Endothelial cell of umbilical vein (primary cell): ENCODE measurements around the gene GAL3ST2. TPM values are rescaled to one million over a fixed set of nuclear protein-coding genes. Genes with fewer than 3 reads are reported as not detected.

Source experiments
- BruUV-seq: library from RNA; stranded (reverse); fragments of 400-500 nt; replicated peaks from 2 replicates; lab custom pipeline; 2021; lab: Mats Ljungman, UMichigan
- CTCF ChIA-PET: fragments of 300-600, 350-600 bp; sonication (Branson Sonifier 250); formaldehyde crosslinking; loops from one replicate; lab custom pipeline; 2021; ENCODE audit warnings: antibody characterized with exemption, inconsistent platforms; lab: Charles Lee
- POLR2A ChIA-PET: fragments of 300-600, 350-600 bp; sonication (Branson Sonifier 250); formaldehyde crosslinking; loops from one replicate; lab custom pipeline; 2021; ENCODE audit warnings: antibody characterized with exemption, inconsistent platforms; lab: Charles Lee
- DNase-seq: peaks from one replicate; pipeline ENCODE4 v3.0.0-alpha.2; 2011; ENCODE audit warnings: low read depth, low spot score
- FAIRE-seq: peaks from 2 replicates; lab custom pipeline; 2011; peaks lifted over from hg19 to GRCh38; lab: Jason Lieb, UNC
- H2AFZ ChIP-seq: 2 replicates; pipeline ENCODE4 v1.6.0; 2012; ENCODE audit warnings: low read depth, low read length, control low read depth, inconsistent platforms
- H3K27ac ChIP-seq: 2 replicates; pipeline ENCODE4 v1.5.1; 2011; ENCODE audit warnings: low read depth, mild to moderate bottlenecking, control low read depth, low read length, moderate library complexity; ENCODE audit not compliant: insufficient read depth
- H3K27me3 ChIP-seq, 2 experiments: 2 replicates each; pipeline versions ENCODE4 v1.6.0 to v1.6.1; 2011; ENCODE audit warnings: low read length in 2 of 2, mixed read lengths in 1 of 2; ENCODE audit not compliant: control insufficient read depth in 2 of 2, insufficient read depth in 2 of 2
- H3K36me3 ChIP-seq, 2 experiments: 2 replicates in 1 of 2; 3 replicates in 1 of 2; pipeline ENCODE4 v1.5.1; 2011; ENCODE audit warnings: low read length in 2 of 2, mild to moderate bottlenecking in 1 of 2, moderate library complexity in 1 of 2; ENCODE audit not compliant: control insufficient read depth in 2 of 2, insufficient read depth in 2 of 2; ENCODE audit errors: extremely low read depth in 1 of 2
- H3K4me1 ChIP-seq: 3 replicates; pipeline ENCODE4 v1.5.1; 2011; ENCODE audit warnings: mild to moderate bottlenecking, low read length; ENCODE audit not compliant: control insufficient read depth, insufficient read depth; ENCODE audit errors: extremely low read depth
- H3K4me2 ChIP-seq: 2 replicates; pipeline ENCODE4 v1.6.1; 2011; ENCODE audit warnings: low read length, control low read depth, mixed read lengths; ENCODE audit not compliant: insufficient read depth
- H3K4me3 ChIP-seq, 3 experiments: fragments of 200-600 bp in 1 of 3; sonication (generic), shearing (Covaris generic) in 1 of 3; replicated peaks in 1 of 3; 2 replicates each; pipeline ENCODE4 v1.5.1; 2011 to 2016; ENCODE audit warnings: control low read depth in 3 of 3, low read length in 3 of 3, mild to moderate bottlenecking in 2 of 3, inconsistent platforms in 1 of 3, low read depth in 1 of 3, moderate library complexity in 1 of 3; ENCODE audit not compliant: insufficient read depth in 1 of 3
- H3K79me2 ChIP-seq: 2 replicates; pipeline ENCODE4 v1.6.0; 2012; ENCODE audit warnings: low read length, inconsistent platforms; ENCODE audit not compliant: control insufficient read depth, insufficient read depth
- H3K9ac ChIP-seq: replicated peaks from 2 replicates; pipeline ENCODE3; 2011; ENCODE audit warnings: low read length, control low read depth; ENCODE audit not compliant: insufficient read depth; ENCODE audit errors: extremely low read depth
- H3K9me1 ChIP-seq: replicated peaks from 3 replicates; pipeline ENCODE4 v1.6.0; 2011; ENCODE audit warnings: mild to moderate bottlenecking, low read length; ENCODE audit not compliant: control insufficient read depth, insufficient read depth; ENCODE audit errors: extremely low read depth
- H3K9me3 ChIP-seq: replicated peaks from 2 replicates; pipeline ENCODE4 v1.5.1; 2012; ENCODE audit warnings: low read length, inconsistent platforms; ENCODE audit not compliant: control insufficient read depth, insufficient read depth
- H4K20me1 ChIP-seq: replicated peaks from 2 replicates; pipeline ENCODE3; 2011; ENCODE audit warnings: mild to moderate bottlenecking, low read length; ENCODE audit not compliant: control insufficient read depth, insufficient read depth; ENCODE audit errors: extremely low read depth
- CTCF ChIP-seq, 2 donors: IDR thresholded peaks; 1 replicate in 1 of 2; 2 replicates in 1 of 2; pipeline ENCODE4 v1.5.1; 2011; ENCODE audit warnings: low read length in 2 of 2, mild to moderate bottlenecking in 2 of 2, moderate library complexity in 2 of 2, control low read depth in 1 of 2, inconsistent platforms in 1 of 2, low read depth in 1 of 2; ENCODE audit not compliant: insufficient read depth in 1 of 2; ENCODE audit errors: extremely low read depth in 1 of 2
- EZH2 ChIP-seq: IDR thresholded peaks from 2 replicates; pipeline ENCODE4 v1.6.1; 2012; ENCODE audit warnings: borderline replicate concordance, low read depth, mild to moderate bottlenecking, moderate library complexity, low read length, inconsistent platforms; ENCODE audit not compliant: severe bottlenecking
- FOS ChIP-seq: IDR thresholded peaks from 2 replicates; pipeline ENCODE4 v1.6.1; 2011; ENCODE audit warnings: mild to moderate bottlenecking, low read length, moderate library complexity, borderline replicate concordance; ENCODE audit not compliant: insufficient read depth
- GATA2 ChIP-seq: IDR thresholded peaks from 2 replicates; pipeline ENCODE4 v1.7.0; 2011; ENCODE audit warnings: low read depth, mild to moderate bottlenecking, moderate library complexity, mixed read lengths, low read length; ENCODE audit not compliant: insufficient read length, insufficient read depth
- JUN ChIP-seq: IDR thresholded peaks from 2 replicates; pipeline ENCODE4 v1.6.1; 2011; ENCODE audit warnings: borderline replicate concordance, low read depth; ENCODE audit not compliant: insufficient read length, insufficient read depth
- MAX ChIP-seq: IDR thresholded peaks from 2 replicates; pipeline ENCODE4 v1.6.1; 2011; ENCODE audit not compliant: insufficient read depth, insufficient read length
- MYC ChIP-seq: IDR thresholded peaks from one replicate; pipeline ENCODE4 v1.6.1; 2011; ENCODE audit warnings: mild to moderate bottlenecking, low read depth, low read length
- POLR2A ChIP-seq: IDR thresholded peaks from 2 replicates; pipeline ENCODE4 v1.6.1; 2012; ENCODE audit warnings: low read depth, mild to moderate bottlenecking, control low read depth, low read length
- POLR2AphosphoS5 ChIP-seq: IDR thresholded peaks from 2 replicates; pipeline ENCODE4 v1.6.1; 2012; ENCODE audit warnings: low read depth, mild to moderate bottlenecking, control low read depth, low read length, moderate library complexity; ENCODE audit not compliant: insufficient read depth
- dilution Hi-C: fragments of 300-500 bp; cut with MboI; formaldehyde crosslinking; loops from one replicate; pipeline ENCODE4 v1.15.0; 2019; ENCODE audit warnings: low sequenced_read_pairs; ENCODE audit not compliant: extremely low pct_ligation_motif_present
- intact Hi-C: fragments of 100-400 bp; cut with micrococcal nuclease; formaldehyde crosslinking; loops from one replicate; pipeline ENCODE4 v1.10.0; 2022
- polyA plus RNA-seq, 4 experiments: library from polyadenylated mRNA; depleted of rRNA in 3 of 4; stranded (reverse) in 3 of 4; unstranded in 1 of 4; fragments of >200 nt; gene quantifications; 2 replicates each; pipeline versions ENCODE4 v1.2.1 to v1.2.3, GENCODE V29; 2011 to 2012; ENCODE audit warnings: missing spikeins in 1 of 4
- total RNA-seq: library from RNA; stranded (reverse); gene quantifications from 2 replicates; pipeline ENCODE4 v1.2.3, GENCODE V29; 2021

GAL3ST2 gene
- total and polyA plus RNA-seq, 2 donors (not counting 3 experiments of a cell fraction or from before 2014, with no cell fraction given): not detected

- no TSS peak for BruUV-seq
- CTCF ChIA-PET: no interaction called here
- Histone ChIP-seq H3K36me3 (no peaks in the 10 kb centered on the region), H3K9me3 (no peaks in the 10 kb centered on the region), H3K9me1 (no peaks in the 10 kb centered on the region), H2AFZ (no peak overlapping the region), H4K20me1 (no peaks in the 10 kb centered on the region), H3K4me3 (no peak overlapping the region), H3K27me3 (peaks cover 2 to 5% of the 10 kb centered on the region in 2 experiments), H3K9ac (no peak overlapping the region), H3K27ac (no peak overlapping the region), H3K4me1 (no peaks in the 10 kb centered on the region), H3K79me2 (no peaks in the 10 kb centered on the region), H3K4me2 (no peak overlapping the region)
- dilution Hi-C loops: no loop called here
- FAIRE-seq (no peak), DNase-seq (no peak)
- POLR2A ChIA-PET: no interaction called here
- TF ChIP-seq JUN (no peak), POLR2AphosphoS5 (no peak), GATA2 (no peak), EZH2 (no peak), MAX (no peak), CTCF (IDR thresholded peaks at IDR 0.05; ENCODE audit: extremely low read depth in 1 of 2, insufficient read depth in 1 of 2, low read depth in 1 of 2, low read length in 2 of 2) (no peak), FOS (no peak), POLR2A (no peak), MYC (no peak)
- intact Hi-C loops: no loop called here
Measured at GRCh38 chr2:241798081-241798630, 21.5 kb downstream of the GAL3ST2 start.
